GM18868 (cell line): Measurements from ENCODE around the gene ENO4.

Source experiments
- ATAC-seq: cut with Tn5 transposase; IDR thresholded peaks from one replicate; pipeline ENCODE4 v1.9.1; 2021; ENCODE audit warnings: mild to moderate bottlenecking, moderate library complexity; ENCODE audit not compliant: unreplicated experiment

ENO4 gene

DNA sequence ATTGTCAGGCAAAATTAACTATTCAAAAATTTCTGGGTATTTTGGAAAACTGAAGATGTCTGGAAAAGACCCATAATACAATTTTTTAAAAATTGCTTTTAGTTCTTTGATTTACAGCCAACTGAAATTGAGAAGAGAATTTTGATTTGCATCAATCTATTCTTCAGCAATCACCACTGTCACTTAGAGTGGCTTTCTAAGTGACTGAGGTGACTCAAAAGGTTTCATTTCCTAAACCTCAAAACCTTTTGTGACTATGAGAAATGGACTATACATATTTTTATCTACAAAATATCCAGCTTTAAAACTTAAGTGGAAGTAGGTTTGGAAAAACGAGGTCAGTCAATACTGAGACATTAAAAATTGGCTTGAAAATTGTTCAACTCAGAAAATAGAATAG lies 60.0 kb downstream of the ENO4 start:
- ATAC-seq, result peak; percentile 48

DNA sequence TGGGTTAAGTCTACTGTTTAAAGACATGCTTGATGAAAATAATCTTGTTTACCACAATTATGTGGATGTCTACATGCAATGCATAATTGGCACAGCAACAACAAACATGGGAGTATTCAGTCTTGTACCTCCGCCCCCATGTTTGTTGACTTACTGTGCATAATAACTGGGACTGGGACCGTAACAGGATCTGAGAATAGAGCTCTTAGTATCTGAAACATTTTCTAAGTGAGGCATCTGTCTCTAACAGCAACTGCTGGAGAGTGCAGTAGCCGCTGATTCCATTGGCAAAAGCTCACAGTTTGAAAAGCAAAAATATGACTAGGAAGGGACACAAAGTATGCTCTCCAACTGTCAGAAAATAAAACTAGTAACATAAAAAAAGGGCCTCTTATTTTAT lies 61.6 kb downstream of the ENO4 start:
- ATAC-seq, result no peak

DNA sequence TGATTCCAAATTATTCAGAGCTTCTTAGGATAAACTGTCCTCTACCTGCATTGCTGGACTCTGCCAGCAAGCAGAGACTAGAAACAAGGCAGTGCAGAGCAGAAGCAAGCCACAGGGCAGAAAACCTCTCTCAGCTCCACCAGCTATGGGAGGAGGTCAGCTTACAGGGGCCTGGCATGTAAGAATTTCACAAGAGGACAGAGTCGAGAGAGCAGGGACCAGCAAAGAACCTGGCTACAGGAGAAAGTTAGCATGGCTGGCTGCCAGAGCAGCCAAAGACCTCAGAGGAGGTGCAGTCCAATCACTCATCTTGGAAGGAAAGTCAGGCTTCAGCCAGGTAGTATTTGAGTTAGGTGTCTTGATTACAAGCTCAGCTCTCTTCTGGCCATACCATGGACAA lies 62.9 kb downstream of the ENO4 start:
- ATAC-seq, result no peak

DNA sequence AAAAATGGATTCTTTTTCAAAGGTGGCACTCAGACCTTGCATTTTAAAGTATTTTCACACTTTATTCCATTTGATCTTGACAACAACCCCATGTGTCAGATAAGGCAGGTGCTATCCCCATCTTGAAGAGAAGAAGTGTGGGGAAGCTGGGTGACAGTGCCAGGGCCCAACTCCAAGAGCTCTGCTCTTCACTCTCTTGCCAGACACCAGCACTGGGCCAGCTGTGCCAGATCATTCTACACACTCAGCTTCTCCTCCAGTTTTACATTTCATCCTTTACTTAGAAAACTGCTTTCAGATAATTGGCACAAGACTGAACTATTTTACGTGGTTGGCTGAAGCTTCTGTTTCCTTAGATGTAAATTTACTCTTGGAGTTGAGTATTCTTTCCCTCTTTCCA lies 64.4 kb downstream of the ENO4 start:
- ATAC-seq, result no peak

DNA sequence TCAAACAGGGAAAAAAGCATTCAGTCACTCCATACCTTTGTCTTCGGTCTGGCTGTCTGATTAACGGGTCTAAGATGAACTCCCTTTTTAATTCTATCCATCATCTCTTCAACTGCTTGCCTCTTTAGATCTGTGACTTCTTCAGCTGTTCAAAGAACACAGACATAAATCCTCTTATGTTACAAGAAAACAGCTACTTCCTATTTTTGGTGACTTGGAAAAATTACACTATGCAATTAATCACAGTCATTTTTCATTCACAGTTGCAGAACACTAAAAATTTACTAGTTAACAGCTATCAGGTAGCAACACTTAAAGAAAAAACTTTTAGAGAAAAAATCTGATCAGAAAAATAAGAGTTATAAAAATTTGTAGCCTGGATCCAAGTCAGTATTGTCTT lies 66.0 kb downstream of the ENO4 start:
- ATAC-seq, result no peak

DNA sequence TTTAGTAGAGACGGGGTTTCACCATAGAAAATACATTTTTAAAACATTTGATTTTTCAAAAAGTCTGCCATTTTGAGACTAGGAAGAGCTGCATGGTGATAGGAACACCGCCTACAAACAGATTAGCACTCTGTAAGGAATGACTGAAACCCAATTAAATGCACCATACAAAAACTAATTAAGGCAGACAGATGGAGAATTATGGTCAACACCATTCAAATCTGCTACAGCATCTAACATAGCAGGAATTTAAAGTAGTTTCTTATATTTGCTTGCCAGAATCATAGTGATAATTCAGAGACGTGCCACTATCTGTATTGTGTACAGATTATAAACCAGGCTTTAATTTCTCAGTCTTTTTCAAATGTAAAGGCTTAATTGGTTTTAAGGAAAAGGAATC lies 68.2 kb downstream of the ENO4 start:
- no peak for ATAC-seq

DNA sequence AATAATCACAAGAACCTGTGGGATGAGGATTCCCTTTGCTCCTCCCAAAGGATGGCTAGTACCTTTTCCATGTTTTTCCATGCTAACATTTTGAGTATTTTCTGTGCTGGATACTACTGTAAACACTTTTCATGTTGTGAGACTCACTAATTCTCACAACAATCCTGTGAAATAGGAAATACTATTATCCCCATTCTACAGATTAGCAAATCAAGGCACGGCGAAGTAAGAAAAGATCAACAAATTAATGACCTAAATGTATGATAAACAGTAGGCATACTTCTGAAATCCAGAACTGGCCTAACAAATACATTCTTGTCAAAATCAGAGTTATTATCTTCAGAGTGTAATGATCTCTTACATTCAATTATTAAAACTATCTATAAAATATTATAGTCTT lies 69.3 kb downstream of the ENO4 start:
- no peak for ATAC-seq

DNA sequence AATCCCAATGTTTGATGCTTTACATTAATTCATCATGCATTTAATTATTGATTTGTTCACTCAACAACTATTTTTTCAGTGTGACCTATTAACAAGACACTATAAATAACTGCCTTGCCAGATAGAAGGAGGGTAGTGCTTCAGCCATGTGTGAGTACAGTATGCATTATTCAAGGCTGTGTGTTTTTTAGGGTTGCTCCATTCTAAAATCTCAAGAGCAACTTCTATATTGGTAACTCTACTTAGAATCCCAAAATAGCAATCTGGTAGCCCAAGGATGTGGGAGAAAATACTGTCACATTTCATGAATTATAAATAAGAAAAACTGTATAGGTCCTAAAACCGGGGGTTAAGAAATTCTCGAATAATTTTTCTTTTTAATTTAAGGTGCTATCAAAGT lies 69.9 kb downstream of the ENO4 start:
- ATAC-seq, result no peak

DNA sequence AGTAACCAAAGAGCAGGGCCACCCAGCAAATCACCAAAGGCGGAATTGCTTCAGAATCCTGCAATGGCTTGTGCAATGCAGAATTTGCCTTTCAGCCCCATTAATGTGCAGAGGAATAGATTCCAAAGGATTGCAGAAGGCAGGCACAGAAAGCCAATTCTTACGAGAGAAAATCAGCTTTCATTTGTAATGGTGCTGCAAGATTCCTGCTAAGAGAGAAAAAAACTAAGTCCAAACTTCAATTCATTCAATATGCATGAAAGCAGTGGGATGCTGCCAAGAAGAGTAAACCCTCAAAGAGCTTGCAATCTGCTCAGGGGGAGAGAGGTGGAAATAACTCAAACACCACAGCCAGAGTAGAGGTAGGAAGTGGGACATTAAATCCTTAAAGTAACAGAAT lies 70.4 kb downstream of the ENO4 start:
- no peak for ATAC-seq

DNA sequence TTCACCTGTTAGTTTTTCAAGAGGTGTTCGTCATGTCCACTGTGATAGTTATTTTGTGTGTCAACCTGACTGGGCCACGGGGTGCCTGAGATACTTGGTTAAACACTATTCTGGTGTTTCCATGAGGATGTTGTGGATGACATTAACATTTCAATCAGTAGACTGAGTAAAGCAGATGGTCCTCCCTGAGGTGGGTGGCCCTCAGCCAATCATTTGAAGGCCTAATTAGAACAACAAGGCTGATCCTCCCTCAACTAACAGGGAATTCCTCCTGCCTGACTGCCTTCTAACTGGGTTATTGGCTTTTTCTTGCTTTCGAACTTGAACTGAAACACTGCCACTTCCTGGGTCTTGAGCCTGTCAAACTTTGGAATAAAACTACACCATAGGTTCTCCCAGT lies 75.8 kb downstream of the ENO4 start:
- no peak for ATAC-seq

DNA sequence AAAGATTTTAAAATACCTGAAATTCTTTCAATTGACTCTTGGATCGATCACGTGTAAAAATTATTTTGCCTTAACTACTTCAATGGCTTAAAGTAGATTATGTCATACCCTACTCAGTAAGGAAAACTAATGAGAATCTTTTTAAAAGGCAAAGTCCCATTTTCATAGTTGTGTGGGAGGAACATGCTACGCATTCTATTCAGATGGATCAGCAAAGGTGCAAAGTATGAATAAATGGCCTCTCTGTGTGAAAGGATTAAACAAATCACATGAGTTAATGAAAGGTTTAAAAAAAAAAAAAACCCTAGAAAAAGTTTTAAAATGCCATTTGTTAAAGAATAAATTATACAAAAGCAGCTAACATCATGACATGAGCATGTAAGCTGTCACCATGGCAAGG lies 77.1 kb downstream of the ENO4 start:
- no peak for ATAC-seq

DNA sequence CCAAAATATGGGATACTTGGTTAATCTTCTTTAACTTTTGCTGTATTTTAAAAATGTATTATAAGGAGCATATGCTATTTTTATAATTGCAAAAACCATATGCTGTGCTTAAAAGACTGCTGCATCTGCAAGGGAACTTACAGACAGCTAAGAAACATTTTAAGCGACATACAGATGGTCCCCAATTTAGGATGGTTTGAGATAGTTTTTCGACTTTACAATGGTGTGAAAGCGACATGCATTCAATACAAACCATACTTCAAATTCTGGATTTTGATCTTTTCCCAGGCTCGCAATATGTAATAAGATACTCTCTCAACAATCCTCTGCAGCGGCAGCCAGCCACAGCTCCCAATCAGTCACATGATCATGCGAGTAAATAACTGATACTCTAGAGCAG lies 82.5 kb downstream of the ENO4 start:
- no peak for ATAC-seq
